GM19025 (cell line): ENCODE measurements around the gene S100A9.

Experiments
- ATAC-seq: cut with Tn5 transposase; IDR thresholded peaks from one replicate; pipeline ENCODE4 v1.9.1; 2021; ENCODE audit warnings: mild to moderate bottlenecking, low read depth, moderate library complexity; ENCODE audit not compliant: unreplicated experiment

The S100A9 gene

DNA sequence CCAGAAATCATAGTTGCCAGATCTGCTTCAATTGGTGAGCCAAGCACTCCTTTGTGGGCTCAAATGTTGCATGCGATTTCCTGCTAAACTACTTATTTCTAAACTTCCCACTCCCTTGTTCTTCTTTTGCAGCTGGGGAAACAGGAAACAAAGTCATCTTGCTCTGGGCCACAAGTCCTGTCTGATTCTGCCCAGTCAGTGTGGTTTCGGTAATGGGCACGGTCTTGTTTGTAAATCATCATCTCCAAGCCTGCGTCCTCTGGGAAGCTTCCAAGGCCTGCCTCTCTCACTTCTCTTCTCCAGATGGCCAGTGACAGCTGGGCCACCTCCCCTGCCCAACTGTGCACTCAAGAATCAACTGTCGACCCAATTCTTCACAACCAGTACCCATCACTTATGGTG lies 28.8 kb downstream of the S100A9 start:
- no peak for ATAC-seq

DNA sequence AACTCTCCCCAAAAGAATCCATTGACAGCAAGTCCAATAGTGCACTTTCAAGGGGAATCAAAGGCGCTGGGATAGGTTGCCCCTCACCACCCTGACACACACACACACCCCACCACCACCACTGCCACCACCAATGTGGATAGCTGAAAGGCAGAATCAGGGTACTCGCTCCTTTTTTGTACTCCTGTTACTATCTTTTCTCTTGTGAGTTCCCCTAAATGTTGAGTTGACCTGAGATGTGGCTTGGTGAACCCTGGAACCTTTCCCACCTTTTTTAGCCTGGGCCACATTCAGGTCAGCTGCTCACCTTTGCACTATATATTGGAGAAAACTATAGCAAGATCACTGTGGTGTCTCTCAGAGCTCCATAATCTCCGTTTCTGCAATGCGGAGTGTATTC lies 29.3 kb downstream of the S100A9 start:
- ATAC-seq = no peak

DNA sequence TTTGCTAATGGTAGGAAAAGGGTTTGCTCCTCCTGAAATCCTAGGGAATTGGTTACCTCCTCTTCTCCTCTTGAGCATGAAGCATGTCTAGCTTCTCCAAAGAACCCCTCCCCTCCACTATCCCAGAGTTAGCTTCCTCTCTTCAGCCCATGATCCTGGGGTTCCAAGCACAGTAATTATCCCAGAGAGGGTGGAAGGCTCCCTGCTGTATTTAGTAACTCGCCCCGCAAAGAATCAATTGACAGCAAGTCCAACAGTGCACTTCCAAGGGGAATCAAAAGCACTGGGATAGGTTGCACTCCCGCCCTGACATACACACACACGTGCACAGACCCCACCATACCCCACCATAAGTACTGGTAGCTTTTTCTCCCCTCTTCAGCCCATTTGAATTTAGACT lies 30.1 kb downstream of the S100A9 start:
- ATAC-seq = no peak

DNA sequence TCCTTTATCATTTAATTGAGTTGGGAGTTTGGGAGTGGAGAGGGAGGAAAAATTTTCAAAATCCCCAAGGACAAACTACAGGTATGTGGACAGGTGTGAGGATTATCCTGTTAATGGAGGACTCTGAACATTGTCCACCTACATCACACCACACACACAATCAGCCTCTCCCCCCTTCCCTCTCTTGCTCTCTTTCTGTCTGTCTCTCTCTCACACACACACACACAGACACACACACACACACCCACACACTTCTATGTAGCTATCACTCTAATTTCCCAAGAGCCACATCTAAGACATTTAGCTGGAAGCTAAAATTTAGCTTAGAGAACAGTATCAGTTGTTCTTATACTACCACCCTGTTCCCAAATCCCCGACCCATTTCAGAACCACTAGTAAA lies 31.7 kb downstream of the S100A9 start:
- no peak for ATAC-seq

DNA sequence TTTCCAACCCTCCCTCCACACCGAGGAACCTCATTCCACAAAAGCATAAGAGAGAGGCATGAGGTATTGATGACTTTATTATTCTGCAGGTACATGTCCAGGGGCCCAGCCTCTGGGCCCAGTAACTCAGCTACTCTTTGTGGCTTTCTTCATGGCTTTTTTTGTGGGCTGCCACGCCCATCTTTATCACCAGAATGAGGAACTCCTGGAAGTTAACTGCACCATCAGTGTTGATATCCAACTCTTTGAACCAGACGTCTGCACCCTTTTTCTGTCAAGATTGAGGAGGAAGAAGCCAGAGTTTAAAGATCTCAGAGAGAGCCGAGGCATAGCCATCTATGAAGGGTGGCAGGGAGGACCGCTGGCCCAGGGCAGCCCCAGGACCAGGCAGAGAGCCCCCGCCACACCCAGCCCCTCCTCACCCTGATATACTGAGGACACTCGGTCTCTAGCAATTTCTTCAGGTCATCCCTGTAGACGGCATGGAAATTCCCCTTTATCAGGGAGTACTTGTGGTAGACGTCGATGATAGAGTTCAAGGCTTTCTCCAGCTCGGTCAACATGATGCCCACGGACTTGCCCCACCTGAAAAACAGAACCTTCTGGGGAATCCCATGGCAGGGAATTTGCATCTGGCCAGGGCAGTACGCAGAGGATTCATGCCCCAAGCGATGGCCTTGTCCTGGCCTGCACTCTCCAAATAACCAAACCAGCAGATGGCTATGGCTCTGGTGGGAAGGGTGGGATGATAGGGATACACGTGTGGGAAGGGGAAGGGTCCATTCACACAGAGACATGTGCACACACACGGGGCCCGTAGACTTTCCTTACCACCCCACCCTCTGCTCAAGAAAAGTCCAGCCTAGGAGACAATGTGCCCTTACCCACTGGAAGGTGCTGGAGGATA lies 32.6 kb downstream of the S100A9 start:
- ATAC-seq = no peak

DNA sequence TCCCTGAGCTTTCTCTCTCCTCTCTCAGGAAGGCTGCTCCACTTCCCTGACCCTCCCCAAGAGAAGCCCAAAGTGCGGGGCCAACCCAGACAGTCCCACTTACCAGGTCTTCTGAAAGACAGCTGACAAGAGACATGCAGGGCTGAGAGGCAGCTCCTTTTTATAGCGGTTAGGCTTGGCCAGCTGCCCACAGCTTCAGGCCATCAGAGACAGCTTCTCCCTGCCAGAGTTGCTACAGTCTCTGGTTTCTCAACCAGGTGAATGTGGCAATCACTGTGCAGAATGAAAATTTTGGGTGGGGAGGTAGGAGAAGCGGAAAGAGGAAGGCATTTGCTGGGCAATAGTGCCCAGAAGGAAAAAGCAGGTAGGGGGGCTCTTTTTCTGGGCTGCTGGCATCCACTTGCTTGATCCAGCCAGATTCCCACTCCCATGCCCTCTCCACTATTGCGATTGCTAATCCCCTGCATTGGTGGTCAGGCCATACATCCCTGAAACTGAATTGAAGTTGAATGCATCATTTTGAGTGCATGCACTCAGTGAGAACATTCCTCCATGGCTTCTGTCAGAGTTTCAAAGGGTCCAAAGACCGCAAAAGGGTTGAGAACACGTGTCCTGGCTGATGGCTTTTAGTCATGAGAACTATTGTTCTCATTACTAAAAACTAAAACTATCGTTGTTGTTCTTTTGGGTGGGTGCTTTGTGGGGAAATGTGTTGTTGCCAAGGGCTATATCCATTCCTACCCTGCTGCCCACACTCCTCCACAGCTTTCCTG lies 33.5 kb downstream of the S100A9 start, which contains the start of gene S100A8:
Gene S100A8, minus strand, starts transcription at position 136 of the 773 bp plus-strand sequence. CDS start 538 bp downstream, outside the sequence.
- ATAC-seq = no peak

DNA sequence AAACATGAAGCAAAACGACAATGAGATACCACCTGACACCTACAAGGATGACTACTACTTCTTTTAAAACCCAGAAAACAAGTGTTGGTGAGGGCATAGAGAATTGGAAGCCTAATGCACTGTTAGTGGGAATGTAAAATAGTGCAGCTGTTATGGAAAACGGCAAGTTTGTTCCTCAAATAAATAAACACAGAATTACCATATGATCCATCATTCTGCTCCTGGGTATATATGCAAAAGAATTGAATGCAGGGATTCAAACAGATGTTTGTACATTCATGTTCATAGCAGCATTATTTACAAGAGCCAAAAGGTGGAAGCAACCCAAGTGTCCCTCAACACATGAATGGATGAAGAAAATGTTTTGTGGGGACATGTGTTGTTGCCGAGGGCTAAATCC lies 34.6 kb downstream of the S100A9 start:
- ATAC-seq = no peak

DNA sequence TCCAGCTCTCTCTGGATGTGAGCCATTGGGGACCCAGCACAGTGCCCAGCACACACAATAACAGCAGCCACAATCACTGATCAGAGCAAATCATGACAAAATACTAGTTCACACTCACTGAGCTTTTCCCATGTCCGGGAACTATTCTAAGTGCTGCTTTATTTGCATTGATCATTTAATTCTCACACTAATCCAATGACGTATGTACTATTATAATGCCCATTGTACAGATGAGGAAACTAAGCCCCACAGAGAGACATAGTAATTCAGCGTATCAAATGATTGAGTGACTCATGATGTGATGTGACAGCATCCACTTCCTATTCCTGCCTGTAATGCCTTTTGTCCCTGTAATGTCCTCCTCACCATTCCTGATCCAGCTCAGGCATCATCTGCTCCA lies 35.2 kb downstream of the S100A9 start:
- ATAC-seq = no peak

DNA sequence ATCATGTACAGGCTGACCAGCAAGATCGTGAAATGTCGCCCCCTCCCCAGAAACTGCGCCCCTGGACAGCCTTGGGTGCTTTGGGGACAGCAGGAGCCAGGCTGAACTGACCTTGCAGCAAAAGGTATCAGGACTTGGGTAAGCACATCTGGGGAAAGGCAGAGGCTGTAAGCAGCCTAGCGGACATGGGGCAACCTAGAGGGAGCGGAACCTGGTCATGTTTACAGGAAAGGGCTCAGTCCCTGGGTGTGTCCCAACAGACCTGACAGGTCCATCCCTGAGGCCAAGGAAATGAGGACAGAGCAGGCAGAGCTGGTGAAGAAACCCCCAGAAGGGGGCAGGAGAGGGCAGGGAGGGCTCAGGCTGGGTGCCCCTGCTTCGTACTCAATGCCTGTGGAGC lies 36.3 kb downstream of the S100A9 start:
- no peak for ATAC-seq

DNA sequence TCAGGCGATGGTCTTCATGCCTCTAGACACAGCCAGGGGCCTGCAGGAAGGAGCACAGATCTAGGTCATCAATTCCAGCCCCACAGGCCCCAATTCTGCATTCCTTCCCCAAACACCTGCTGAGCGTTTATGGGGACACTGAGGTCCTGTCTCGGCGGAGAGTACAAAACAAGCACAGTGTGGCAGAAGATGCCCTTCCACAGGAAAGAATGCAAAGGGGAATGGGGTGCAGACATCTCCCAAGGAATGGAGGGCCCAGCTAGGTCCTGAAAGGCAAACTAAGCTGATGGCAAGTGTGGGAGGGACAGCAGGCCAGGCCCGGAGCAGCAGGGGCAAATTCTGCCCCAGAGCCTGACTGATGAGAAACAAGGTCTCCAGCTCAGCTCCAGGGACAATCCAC lies 36.7 kb downstream of the S100A9 start:
- ATAC-seq = no peak

DNA sequence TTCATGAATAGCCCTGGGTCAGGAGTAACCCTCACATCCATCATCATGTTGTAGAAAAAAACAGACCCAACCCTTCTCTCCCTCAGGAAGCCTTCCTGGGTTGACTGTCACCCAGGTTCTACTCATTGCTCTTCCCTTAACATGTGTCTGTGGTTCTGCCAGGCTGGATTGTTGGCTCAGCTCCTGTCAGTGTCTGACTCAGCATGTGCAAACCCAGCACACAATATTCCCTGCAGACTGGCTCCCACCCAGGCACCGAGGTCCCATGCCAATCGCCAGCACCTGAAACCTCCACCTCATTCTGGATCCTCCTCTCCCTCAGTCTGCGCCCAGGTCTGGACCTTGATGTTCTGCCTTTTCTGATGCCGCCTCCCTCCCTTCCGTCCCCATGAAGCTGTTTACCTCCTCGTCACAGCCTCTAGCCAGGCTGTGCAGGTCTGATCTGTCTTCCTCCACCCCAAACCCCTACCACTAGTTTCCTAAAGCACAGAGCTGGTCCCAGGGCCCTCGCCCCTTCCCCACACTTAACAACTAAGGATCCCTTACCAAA lies 37.6 kb downstream of the S100A9 start:
- ATAC-seq = no peak

DNA sequence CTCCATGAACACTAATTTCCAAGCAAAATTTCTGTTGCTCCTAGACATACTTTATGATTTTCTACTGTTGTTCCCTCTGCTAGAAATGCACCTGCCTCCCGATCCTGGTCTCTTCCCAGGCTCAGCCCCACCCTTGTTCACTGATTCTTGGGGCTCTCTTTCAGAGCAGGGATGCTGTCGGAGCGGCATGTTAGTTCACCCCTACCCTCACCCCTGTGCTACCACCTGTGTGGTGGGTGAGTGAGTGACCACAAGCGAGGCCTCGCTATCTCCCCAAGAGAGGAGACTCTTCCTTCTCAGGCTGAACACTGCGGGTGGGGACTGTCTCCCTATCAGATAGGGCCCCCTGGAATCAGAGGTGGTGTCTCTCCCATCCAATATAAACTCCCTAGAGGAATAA lies 38.1 kb downstream of the S100A9 start:
- ATAC-seq = no peak

DNA sequence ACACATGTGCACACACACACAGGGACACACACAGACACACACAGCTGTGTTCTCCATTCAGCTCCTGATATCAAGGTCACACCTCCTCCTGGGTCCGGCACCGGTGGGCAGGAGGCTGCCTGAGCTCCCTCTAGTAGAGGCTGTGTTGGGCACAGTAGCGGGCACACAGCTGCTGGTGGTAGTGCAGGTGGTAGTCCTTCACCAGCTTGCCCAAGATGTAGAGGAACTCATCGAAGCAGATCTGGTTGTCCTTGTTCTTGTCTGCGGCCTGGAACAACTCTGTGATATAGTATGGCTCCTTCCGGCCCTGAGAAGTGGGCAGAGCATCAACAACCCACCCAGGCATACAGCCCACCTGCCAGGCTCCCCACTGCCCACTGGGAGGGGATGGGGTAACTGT lies 38.8 kb downstream of the S100A9 start:
- no peak for ATAC-seq

DNA sequence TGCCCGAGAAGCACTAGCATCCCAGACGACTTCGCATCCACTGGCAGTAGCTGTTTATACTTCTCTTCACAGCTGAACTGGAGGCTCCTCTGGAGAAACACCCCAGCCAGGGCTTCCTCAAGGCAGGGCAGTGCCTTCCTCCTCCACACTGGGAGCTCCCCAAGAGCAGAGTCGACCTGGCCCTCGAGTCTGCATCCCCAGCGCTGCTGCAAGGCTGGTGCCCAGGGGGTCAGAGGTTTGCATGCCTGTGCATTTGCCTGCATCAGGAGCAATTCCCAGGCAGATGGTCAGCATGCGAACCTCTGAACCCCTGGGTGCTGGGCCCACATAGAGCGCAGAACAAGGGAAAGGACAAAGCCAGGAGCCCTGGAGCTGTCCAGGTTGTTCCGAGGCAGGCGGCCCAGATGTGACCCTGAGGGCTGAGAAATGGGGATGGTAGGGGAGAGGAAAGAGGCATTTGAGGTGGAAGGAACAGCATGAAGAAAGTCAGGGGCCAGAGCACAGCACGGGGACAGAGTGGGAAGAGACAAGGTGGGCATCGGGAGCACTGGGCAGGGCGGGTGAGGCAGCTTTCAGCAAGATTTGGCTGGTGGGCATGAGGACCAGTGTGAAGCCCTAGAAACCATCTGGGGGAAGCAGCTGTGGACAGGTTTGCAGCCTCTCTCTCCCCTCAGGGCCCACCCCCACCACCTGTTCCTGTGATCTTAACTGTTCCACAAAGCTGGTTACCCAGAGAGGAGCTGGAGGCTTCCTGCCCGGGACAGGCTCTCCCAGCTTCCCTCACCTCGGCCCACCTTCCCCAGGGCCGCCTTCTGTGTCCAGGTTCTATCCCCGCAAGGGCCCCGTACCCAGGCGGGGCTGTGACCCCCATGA lies 39.6 kb downstream of the S100A9 start:
- ATAC-seq = no peak

DNA sequence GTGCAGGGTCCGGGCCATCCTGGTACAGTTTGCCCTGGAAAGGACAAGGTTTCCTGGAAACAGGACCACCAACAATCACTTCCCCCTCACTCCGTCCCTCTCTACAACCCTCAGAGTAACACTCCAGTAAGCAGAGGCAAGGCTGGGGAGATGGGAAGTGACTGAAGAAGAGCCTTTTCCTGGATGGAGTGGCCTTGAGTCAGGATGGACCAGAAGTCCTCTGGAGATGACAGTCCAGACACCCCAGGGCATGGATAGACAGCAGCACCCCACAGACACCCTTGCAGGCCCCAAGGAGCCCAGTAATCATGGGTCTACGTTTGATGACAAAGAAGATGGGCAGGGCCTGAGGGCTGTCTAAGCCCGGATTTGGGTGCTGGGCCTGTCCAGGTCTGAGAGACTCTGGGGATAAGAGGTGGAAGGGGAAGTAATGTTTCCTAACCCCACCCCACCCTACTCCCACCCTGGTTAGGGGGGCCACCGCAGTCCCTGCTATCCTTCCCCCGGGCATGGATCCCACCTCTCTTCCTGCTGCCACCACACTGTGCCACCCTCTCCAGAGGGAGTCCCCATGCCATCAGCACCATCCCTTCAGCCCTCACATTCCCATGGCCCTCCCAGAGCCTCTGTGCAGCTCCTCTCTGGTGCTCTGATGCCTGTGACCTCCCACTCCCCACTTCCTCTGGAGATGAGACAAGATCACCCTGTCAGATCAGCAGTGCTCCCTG lies 40.4 kb downstream of the S100A9 start:
- no peak for ATAC-seq

DNA sequence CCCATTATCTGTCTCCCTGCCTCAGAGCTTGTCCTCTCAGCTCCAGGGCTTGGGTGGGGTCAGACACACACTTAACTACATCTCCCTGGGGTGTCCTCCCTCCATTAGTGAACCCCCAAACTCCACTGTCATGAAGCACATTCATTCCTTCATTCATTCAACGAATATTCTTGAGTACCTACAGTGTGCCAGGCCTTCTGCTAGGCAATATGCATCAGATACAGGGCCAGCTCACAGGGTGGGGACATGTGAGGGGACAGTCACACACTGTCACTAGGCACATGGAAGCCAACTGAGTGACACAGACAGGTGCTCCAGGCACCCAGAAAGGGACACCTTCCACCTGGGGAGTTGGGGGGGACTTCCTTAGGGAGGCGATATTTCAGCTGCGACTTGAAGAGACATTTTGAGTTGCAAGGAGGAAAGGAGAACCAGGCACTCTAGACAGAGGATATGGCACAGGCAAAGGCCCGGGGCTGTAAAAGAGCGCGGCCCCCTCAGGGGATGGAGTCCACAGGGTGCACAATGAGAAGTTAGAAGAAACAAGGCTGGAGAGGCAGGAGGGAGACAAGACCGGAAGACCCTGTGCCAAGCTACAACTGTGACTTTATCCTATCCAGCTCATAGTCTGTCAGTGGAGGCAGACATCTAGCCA lies 41.9 kb downstream of the S100A9 start:
- ATAC-seq = no peak

DNA sequence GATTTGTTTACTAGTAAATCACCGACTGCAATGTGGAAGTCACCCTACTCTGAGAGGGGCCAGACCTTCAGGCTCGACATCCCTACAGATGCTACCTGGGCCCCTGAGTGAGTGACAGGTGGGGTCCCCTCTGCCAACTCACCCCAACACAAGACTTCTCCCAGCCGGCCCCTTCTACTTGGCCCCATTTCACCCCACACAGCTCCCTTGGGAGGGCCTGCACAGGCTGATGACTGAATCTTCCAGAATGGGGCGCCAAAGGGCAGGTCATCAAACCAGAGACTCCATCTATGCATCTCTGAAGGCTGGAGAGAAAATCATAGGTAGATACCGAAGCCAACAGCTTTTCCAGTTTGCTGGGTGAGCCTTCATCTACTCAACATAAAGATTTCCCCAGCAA lies 42.6 kb downstream of the S100A9 start:
- ATAC-seq = no peak

DNA sequence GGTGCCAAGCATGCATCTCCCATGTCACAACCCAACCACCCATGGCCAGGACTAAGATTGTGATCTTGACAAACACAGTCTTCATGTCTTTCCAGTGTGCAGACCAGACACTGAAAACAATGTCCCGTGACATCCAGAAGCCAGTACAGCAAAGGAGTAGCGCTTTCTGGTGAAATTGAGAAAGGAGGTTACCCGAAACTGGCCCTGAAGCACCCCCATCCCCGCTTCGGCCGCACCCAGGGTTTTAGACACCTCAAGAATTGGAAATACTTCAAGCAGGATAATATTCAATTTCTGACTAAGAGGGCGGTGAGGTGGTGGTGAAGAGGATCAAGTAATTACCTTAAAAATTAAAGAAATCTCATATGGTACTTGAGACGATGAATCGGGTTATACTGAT lies 43.8 kb downstream of the S100A9 start:
- no peak for ATAC-seq

DNA sequence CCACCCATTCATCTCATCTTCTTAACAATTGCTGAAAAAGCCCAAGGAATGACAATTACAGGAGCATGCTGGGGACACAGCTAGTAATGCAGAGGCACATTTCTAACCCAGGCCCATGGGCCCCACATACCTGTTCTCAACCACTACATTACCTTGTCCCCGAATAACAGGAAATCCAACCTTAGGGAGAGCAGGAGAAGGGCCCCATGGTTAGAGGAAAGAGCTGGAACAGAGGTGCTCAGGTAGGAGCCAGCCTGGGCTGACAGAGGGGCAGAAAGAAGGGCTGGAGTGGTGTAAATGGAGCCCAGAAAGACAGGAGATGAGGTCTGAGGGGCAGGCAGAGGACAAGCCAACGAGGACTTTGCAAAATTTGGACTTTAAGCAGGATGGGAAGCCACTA lies 44.6 kb downstream of the S100A9 start:
- no peak for ATAC-seq
